HG03521 (cell line): ENCODE measurements around the gene EEF2K.
"Not testable (repeated sequence)": the region's sequence is repeated elsewhere in the genome, so short reads cannot be mapped to it uniquely, and the experiment has no call there.

ENCODE experiments used
- ATAC-seq: cut with Tn5 transposase; IDR thresholded peaks from one replicate; pipeline ENCODE4 v1.9.1; 2021; ENCODE audit warnings: mild to moderate bottlenecking, moderate library complexity; ENCODE audit not compliant: unreplicated experiment

EEF2K gene

DNA sequence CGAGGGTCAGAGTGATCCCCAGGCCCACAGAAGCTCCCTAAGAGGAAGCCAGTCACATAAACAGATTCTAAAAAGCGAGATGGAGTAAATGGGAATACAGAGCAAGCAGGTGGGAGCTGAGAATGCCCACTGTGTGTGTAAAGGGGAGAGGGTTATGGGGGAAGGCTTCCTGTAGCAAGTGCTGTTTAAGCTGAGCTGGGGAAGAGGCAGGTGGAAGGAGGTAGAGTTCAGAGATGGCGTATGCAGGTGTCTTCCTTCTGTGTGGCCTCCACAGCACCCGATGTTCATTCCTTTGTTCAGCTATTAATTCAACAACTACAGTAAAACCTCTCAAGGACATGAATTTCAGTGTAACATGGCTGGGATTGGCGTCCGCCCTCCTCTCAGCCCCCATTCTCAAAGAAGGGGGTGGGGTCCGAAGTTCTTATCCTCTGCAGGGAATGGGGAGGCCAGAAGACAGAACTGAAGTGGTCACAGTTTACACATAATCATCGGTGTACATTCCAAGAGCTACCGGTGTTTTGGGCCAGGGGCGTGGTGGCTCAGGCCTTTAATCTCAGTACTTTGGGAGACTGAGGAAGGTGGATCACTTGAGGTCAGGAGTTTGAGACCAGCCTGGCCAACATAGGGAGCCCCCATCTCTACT, 1.8 kb downstream of the EEF2K start:
- ATAC-seq, result no peak

DNA sequence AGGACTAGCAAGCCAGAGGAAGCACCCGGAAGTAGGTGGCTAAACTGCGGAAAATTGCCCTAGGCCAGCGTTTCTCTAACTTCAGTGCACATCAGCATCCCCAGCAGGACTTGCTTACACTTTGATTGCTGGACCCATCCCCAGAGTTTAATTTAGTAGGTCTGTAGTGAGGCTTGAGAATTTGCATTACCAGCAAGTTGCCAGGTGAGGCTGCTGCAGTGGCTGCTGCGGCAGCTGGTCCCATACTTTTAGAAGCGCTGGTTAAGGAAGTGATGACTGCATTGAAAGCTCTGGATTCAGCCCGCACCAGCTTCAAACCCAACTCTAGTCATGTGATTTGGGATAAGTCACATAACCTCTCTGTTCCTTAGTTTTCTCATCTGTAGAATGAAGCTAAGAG, 4.2 kb downstream of the EEF2K start:
- no peak for ATAC-seq

DNA sequence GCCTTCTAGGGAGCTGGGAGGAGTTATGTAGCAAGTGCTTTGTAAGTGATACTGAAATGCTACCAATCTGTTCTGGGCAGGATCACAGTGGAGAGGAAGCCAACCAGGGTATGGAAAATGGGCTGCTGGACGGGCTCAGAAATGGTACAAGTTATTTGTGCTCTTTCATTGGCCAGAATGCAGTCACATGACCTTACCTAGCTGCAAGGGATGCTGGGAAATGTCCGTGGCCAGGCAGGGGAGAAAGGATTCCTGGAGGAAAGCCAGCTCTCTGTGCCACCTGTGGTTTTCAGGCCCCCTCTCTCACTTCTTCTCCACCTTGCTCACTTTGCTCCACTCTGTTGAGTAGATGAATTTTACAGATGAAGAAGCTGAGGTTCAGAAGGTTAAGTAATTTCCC, 4.8 kb downstream of the EEF2K start:
- ATAC-seq, result no peak

DNA sequence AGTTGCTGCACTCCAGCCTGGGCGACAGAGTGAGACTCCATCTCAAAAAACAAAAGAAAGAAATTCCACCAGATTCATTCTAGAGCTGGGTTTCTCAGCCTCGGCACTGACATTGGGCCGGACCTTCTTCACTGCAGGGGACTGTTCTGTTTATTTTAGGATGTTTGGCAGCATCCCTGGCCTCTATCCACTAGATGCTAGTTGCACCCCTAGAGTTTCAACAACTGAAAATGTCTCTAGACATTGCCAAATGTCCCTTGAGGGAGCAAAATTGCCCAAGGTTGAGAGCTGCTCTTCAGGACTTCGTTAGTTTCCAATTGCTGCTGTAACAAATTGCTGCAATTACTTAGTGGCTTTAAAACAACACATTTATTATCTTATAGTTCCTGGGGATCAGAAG, 7.2 kb downstream of the EEF2K start:
- no peak for ATAC-seq

DNA sequence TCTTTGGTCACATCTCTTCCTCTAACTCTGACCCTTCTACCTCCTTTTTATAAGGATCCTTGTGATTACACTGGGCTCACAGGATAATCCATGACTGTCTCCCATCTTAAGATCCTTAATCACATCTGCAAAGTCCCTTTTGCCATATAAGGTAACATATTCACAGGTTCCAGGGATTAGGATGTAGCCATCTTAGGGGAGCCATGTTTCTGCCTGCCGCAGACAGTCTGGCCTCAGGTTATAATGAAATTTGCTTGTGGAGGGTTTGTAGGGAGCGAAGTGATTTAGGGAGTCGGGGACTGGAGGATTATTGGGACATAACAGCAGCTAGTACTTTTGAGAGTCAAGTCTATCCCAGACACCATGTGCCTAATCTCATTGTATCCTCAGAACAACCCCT, 7.7 kb downstream of the EEF2K start:
- ATAC-seq, result no peak

DNA sequence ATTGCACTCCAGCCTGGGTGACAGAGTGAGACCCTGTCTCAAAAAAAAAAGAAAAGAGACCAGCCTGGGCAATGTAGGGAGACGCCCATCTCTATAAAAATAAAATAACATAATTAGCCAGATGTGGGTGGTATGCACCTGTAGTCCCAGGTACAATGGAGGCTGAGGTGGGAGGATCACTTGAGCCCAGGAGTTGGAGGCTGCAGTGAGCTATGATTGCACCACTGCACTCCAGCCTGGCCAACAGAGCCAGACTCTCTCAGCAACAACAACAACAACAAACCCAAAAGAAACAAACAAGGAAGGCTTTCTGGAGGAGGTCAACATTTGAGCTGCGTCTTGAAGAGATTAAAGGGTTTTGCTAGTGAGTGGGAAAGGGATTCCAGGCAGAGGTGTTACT, 8.3 kb downstream of the EEF2K start:
- no peak for ATAC-seq

DNA sequence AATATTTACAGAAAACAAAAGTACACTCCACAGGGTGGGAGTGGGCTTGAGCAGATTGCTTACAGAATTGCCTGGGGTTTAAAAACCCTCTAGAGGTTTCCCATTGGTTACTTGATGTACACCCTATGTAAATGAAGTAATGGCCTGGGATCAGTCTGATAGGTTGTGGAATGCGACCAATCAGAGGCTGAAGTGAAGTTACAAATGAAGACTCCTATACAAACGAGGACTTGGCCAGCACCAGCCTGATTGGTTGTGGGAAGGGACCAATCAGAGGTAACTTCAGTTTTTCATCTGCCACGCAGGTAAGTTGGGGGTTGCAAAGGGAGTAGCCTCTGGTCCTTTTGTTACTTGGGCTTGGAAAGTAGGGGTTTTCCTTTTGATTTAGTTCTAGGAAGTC, 8.8 kb downstream of the EEF2K start:
- ATAC-seq, result no peak

DNA sequence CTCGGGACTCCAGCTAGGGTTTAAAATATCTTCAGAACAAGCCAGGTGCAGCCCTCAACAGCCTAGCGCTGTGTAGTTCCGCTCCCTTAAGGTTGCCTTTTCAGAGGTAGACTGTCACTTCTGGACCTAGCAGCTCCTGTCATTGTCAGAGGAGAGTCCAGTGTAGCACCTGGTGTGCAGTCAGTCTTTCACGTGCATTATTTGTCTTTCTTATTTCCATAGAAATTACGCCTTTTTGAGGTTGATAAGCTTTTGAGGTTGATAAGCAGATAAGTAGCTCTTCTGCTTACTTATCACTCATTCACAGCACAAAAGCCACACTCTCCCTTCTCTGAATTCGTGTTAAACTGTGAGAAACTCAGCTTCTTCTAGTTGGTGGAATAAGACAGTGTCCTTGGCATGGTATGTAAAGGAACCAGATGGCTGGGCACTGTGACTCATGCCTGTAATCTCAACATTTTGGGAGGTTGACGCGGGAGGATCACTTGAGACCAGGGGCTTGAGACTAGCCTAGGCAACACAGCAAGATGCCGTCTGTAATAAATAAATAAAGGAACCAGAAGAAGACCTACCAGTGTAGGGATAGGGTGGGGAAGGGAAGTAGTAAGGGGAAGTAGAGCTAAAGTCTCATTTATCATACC, 10.2 kb downstream of the EEF2K start:
- ATAC-seq, result no peak

DNA sequence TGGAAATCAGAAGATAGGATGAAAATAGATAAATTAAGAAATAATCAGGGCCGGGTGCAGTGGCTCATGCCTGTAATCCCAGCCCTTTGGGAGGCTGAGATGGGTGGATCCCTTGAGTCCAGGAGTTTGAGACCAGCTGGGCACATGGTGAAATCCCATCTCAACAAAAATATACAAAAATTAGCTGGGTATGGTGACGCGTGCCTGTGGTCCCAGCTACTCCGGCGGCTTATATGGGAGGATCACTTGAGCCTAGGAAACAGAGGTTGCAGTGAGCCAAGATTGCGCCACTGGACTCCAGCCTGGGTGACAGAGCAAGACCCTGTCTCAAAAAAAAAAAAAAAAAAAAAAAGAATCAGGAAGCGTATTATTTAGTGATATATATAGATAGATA, 10.8 kb downstream of the EEF2K start:
- ATAC-seq, result not testable (repeated sequence)

DNA sequence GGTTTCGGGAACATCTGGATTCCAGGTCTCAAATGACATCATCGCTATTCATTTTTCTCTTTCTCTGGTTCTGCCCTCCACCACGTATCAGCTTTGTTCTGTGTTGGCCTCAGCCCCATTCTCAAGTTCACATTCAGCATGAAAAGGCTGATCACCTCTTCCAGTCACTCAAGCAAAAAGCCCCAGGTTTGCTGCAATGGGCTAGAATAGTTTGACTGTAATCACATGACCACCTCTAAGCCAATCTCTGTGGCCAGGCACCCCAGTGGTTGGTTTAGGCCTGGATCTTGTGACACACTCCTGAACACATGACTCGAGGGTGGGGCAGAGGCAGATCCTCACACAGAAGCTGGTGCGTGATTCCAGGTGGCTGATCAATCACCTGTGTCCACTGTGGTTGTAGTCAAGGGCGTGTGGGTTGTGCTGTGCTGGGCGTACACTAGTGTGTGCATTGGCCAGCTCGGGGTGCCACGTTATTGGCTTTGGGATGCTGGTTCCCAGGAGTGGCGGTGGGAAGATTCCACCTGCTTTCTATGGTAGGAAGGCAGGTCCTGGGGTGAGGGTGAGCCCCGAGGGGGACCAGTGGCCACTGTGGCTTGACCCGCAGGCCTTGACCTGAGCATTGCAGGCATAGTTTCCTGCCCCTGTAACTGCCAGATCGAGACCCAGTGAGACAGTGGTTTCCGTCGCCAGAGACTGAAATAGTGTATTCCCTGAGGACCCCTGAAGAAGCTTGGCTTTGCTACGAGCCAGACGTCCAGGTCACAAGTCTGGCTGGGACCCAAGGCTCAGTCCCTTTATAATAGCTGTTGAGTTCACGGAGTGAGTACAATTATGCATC, 12.0 kb downstream of the EEF2K start:
- ATAC-seq, result peak; percentile 87

DNA sequence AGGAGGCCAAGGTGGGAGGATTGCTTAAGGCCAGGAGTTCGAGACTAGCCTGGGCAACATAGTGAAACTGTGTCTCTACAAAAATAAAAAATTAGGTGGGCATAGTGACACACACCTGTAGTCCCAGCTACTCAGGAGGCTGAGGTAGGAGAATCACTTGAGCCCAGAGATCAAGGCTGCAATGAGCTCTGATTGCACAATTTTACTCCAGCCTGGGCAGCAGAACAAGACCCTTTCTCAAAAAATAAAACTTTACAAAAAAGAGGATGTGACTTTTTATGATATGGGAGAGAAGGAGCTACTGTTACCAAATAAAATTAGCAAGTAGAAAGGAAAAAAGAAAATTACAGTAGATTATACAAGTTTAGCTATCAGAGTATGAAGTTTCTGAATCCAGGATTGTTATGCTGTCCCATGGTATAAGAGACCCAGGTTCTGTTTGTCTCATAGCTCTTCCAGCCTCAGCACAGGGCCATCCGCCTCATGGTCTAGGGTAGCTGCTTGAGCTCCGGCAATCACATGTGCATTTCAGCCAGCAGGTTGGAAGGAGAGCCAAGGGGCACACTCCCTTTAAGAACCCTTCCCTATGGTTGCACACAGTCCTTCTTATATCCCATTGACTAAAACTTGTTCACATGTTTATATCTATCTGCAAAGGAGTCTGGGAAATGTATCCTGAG, 13.5 kb downstream of the EEF2K start:
- no peak for ATAC-seq

DNA sequence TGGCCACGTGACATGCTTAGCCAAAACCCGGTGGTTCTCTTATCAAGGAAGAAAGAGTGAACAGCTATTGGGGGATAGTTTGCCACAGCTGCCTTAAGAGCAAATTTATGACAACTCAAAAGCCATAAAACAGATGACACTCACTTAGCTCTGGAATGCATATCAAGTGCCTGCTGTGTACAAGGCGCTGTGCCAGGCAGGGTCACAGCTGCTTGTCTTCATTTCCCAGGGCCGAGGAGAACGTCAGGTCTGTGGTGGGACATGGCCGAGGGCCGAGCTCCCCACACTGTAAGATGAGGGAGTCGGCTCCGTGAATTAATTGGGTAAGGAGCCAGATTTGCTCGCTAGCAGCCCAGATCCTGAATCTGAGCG, 14.0 kb downstream of the EEF2K start:
- ATAC-seq, result no peak

DNA sequence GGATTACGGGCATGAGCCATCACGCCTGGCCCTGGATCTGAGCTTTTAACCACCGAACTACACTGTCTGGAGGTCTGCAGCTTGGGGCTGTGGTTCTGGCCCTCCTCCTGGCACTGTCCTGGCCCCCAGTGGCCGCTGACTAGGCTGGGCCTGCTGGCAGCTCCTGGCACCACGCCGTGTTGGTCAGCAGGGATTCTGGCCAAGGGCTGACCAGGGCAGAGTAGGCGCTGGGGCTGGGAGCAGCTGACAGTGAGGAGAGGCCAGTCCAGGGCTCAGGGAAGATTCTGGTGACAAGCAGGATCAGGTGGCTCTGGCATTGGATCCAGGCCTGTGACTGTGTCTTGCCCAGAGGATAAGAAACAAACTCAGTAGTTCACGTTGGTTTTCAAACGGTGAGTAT, 14.6 kb downstream of the EEF2K start:
- ATAC-seq, result no peak

DNA sequence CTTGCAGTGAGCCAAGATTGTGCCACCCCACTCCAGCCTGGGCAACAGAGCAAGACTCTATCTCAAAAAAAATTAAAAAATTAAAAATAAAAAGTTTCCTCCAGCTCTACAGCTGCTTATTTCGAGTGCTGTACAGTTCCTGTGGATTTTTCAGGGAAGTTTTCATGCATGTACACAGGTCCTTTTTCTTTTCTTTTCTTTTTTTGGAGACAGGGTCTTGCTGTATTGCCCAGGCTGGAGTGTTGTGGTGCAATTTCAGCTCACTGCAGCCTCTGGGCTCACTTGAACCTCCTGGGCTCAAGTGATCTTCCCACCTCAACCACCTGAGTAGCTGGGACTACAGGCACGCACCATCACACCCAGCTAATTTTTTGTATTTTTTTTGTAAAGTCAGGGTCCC, 15.9 kb downstream of the EEF2K start:
- no peak for ATAC-seq

DNA sequence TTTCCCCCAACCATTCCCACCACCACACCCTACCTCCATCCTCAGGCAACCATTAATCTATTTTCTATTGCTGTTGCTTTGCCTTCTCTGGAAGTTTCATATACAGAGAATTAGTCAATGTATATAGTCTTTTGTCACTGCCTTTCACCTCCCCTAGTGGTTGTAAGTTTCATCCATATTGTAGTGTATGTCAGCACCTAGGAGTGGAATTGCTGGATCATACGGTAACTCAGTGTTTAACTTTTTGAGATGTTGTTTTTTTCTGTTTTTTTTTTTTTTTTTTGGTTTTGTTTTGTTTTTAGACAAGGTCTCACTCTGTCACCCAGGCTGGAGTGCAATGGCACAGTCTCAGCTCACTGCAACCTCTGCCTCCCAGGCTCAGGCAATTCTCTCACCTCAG, 16.9 kb downstream of the EEF2K start:
- no peak for ATAC-seq

DNA sequence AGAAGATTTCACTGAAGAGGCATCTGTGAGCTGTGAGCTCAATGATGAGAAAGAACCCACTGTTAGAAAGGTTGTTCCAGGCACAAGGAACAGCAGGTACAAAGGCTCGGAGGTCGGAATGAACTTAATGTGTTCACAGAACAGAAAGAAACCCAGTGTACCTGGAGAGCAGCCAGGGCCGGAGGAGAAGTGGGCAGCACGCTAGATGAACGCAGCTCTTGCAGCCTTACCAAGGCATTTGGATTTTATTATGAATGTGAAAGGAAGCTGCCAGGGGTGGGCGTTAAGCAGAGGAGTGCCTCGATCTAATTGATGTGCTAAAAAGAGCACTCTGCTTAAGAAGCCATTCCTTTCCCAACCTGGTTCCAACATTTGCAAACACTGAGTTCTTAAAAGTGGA, 19.0 kb downstream of the EEF2K start:
- ATAC-seq, result no peak

DNA sequence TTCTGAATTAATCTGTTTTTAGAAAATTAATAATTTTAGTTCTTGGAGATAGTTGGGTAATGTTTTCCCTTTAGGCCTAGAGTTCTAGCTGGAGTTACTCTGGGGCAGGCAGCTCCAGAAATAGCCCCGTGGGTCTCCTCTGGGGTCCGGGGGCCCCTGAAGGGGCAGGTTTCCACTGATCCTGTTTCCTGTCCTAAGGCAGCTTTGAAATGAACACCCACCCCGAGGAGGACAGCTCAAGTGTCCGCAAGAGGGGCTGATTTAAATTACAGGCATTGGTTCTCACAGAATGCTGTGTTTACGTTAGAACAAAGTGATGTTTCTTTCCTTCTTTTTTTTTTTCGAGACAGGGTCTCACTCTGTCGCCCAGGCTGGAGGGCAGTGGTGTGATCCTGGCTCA, 23.8 kb downstream of the EEF2K start:
- no peak for ATAC-seq

DNA sequence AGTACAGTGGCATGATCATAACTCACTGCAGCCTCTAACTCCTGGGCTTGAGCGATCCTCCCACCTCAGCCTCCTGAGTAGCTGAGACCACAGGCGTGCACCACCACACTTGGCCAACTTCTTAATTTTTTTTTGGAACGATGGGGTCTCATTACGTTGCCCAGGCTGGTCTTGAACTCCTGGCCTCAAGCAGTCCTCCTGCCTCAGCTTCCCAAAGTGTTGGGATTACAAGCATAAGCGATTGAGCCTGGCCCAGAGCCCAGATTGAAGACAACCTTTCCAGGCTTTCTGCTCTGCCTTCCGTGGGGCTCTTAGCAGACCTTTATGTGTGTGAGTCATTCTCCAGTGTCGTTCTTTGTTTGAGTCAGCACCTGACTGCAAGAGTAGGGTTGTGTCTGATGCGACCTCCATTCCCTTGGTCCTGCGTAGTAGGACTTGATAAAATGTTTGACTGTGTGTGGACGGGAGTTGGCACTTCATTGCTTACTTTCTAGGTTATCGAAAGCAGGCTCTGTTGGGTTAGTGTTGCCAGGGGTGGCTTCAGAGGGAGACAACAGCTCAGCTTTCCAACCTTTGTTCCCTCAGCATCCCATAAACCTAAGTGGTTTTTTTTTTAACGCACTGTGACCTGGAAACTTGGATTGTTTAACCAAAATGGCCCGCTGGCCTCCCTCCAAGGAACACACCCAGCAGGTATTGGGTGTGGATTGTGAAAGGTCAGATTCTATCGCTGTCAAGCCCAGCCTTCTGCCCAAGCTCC, 26.4 kb downstream of the EEF2K start:
- ATAC-seq, result no peak

DNA sequence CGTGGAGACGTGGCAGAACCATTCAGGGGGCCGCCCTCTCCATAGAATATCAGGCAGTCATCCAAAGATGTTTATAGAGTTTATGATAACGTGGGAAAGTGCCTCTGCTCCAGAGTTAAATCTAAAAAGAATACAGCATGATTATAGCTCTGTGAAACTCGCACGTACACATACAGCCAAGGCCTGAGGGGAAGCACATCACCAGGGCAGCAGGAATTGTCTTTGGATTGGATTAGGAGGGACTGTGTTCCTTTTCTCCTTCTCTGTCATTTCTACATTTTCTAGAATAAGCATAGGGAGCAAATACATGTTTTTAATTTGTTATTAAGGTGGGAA, 26.9 kb downstream of the EEF2K start:
- ATAC-seq, result no peak

DNA sequence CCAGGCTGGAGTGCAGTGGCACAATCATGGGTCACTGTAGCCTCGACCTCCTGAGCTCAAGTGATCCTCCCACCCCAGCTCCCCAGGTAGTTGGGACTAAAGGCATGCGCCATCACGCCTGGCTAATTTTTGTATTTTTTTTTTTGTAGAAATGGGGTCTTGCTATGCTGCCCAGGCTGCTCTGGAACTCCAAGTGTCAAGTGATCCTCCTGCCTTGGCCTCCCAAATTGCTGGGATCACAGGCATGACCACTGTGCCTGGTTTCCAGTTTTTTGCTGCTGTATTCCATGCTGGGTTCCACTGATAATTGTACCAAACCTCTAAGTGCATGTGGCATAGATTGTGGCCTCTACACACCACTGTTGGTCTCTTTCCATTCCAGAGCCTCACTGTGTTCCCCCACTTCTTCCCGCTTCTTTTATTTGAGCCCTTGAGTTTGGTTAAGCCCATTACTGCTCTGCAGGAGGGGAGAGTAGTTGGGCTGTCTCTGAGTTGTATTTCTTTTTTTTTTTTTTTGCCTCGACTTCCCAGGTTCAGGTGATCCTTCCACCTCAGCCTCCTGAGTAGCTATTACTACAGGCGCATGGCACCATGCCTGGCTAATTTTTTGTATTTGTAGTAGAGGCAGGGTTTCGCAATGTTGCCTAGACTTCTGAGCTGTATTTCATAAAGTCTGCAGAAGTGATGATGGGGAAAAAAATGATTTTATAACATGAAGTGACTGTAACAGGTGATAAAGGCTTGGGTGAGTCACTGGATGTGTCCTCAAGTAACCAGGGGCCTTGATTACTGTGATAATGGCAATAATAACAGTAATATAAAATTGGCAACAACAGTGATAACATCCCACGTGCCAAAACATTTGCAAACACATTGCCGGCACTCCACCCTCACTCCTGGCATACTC, 30.0 kb downstream of the EEF2K start:
- ATAC-seq, result no peak
